Panc1 (cell line): ENCODE data around the gene CDH16.

ENCODE experiments used
- REST ChIP-seq, 2 experiments: IDR thresholded peaks; 2 replicates each; pipeline ENCODE4 v1.6.1; 2011 to 2012; ENCODE audit warnings: low read depth in 2 of 2, control low read depth in 1 of 2, low read length in 1 of 2, mild to moderate bottlenecking in 1 of 2, moderate library complexity in 1 of 2; ENCODE audit not compliant: insufficient read depth in 1 of 2
- SIN3A ChIP-seq: IDR thresholded peaks from 2 replicates; pipeline ENCODE4 v1.6.1; 2012; ENCODE audit warnings: low read depth, mild to moderate bottlenecking, low read length, moderate library complexity, borderline replicate concordance; ENCODE audit not compliant: insufficient read depth
- TCF7L2 ChIP-seq: IDR thresholded peaks from 2 replicates; pipeline ENCODE4 v1.6.1; 2011; ENCODE audit warnings: mild to moderate bottlenecking, low read depth, low read length, inconsistent platforms
- TF ChIP-seq, protein P1 (sequence below): fragments of 450-650 bp; IDR thresholded peaks from 2 replicates; pipeline ENCODE4 v1.5.1; 2017; ENCODE audit warnings: mild to moderate bottlenecking

- TF ChIP-seq, protein P1, sequence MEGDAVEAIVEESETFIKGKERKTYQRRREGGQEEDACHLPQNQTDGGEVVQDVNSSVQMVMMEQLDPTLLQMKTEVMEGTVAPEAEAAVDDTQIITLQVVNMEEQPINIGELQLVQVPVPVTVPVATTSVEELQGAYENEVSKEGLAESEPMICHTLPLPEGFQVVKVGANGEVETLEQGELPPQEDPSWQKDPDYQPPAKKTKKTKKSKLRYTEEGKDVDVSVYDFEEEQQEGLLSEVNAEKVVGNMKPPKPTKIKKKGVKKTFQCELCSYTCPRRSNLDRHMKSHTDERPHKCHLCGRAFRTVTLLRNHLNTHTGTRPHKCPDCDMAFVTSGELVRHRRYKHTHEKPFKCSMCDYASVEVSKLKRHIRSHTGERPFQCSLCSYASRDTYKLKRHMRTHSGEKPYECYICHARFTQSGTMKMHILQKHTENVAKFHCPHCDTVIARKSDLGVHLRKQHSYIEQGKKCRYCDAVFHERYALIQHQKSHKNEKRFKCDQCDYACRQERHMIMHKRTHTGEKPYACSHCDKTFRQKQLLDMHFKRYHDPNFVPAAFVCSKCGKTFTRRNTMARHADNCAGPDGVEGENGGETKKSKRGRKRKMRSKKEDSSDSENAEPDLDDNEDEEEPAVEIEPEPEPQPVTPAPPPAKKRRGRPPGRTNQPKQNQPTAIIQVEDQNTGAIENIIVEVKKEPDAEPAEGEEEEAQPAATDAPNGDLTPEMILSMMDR = no peak
- TF ChIP-seq TCF7L2 (no peak), SIN3A (no peak), REST (IDR thresholded peaks at IDR 0.05; ENCODE audit: insufficient read depth in 1 of 2, low read depth in 2 of 2, low read length in 1 of 2) (no peak)
Measured at GRCh38 chr16:66945939-66946338, 27.3 kb upstream of the CDH16 start.
